Measurements from ENCODE around the gene DOCK9. TPM values are rescaled to one million over a fixed set of nuclear protein-coding genes. Genes with fewer than 3 reads are reported as not detected.

Gene DOCK9
- total RNA-seq, 4 donors from 2014 or later = 31.4 to 46.7 (median 45.6) TPM

DNA sequence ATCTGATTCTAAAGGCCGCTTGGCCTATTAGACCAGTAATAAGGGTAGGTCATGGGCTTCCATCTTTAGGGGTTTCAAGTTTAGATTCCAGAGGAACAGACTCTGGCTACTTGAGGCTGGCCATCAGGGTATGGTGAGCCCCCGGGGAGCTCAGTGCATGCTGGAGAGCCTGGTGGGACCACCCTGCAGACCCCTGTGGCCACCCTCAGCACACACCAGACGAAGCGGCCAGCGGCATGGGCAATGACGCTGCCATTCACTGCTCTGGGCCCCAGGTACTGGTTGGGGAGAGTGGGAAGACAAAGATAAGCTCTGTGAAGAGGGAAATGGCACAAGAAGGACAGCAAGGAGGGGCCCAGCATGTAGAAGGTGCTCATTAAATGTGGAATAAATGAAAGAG lies 126.6 kb downstream of the DOCK9 start:
- no peaks in the 10 kb centered on the region for H3K27me3 ChIP-seq
- peaks cover 0 to 10% of the 10 kb centered on the region in 2 donors for H3K4me1 ChIP-seq
- H3K9me3 ChIP-seq = no peaks in the 10 kb centered on the region
- intact Hi-C loops (cut with DNase I; ENCODE audit: low total_unique reads) = no loop called here
- H3K27ac ChIP-seq = no peak overlapping the region
- in situ Hi-C loops (cut with MboI; ENCODE audit: low sequenced_read_pairs in 4 of 4) = no loop called here
- ATAC-seq = no peak
- TF ChIP-seq, protein P1, sequence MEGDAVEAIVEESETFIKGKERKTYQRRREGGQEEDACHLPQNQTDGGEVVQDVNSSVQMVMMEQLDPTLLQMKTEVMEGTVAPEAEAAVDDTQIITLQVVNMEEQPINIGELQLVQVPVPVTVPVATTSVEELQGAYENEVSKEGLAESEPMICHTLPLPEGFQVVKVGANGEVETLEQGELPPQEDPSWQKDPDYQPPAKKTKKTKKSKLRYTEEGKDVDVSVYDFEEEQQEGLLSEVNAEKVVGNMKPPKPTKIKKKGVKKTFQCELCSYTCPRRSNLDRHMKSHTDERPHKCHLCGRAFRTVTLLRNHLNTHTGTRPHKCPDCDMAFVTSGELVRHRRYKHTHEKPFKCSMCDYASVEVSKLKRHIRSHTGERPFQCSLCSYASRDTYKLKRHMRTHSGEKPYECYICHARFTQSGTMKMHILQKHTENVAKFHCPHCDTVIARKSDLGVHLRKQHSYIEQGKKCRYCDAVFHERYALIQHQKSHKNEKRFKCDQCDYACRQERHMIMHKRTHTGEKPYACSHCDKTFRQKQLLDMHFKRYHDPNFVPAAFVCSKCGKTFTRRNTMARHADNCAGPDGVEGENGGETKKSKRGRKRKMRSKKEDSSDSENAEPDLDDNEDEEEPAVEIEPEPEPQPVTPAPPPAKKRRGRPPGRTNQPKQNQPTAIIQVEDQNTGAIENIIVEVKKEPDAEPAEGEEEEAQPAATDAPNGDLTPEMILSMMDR (IDR thresholded peaks at IDR 0.05 in 4 of 5, conservative IDR thresholded peaks at IDR 0.05 in 1 of 5) = no peak
- no peak for TF ChIP-seq POLR2A (IDR thresholded peaks at IDR 0.05)
- peaks cover 0 to 26% of the 10 kb centered on the region in 2 donors for H3K36me3 ChIP-seq
- no peak for DNase-seq
- H3K4me3 ChIP-seq = no peak overlapping the region

DNA sequence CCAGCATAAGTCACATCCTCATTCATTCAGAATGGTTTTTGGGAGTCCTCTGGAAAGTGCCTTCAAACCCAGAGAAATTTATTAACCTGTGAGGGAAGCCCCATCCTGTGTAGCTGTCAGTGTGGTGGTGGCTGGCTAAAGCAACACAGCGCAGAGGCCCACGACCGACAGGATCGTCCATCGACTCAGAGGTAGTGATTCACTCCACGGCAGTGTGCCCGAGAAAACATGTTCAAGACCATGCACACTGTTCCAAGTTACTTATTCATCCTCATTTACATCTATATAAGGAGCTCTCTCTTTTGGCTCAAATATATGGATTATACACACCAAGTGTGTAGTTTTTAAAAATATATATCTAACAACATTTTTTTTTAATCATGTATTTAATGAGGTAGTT lies 129.1 kb downstream of the DOCK9 start:
- Histone ChIP-seq H3K36me3 (peaks cover 0 to 10% of the 10 kb centered on the region in 2 donors), H3K27ac (no peak overlapping the region), H3K27me3 (no peaks in the 10 kb centered on the region), H3K9me3 (no peaks in the 10 kb centered on the region), H3K4me1 (peaks cover 0 to 6% of the 10 kb centered on the region in 2 donors), H3K4me3 (no peak overlapping the region)
- DNase-seq (no peak), ATAC-seq (no peak)
- intact Hi-C loops (cut with DNase I; ENCODE audit: low total_unique reads) = loop anchor here (10.0 kb wide), 2 partner anchors 404 to 994 kb away; no protein-coding TSS in a partner anchor
- in situ Hi-C loops (cut with MboI; ENCODE audit: low sequenced_read_pairs in 4 of 4) = loop anchor here in 1 of 4 donors (10.0 kb wide), 1 partner anchor 404 kb away; no protein-coding TSS in a partner anchor
- no peak for TF ChIP-seq POLR2A (IDR thresholded peaks at IDR 0.05)
- TF ChIP-seq, protein P1 (IDR thresholded peaks at IDR 0.05 in 4 of 5, conservative IDR thresholded peaks at IDR 0.05 in 1 of 5) = no peak

DNA sequence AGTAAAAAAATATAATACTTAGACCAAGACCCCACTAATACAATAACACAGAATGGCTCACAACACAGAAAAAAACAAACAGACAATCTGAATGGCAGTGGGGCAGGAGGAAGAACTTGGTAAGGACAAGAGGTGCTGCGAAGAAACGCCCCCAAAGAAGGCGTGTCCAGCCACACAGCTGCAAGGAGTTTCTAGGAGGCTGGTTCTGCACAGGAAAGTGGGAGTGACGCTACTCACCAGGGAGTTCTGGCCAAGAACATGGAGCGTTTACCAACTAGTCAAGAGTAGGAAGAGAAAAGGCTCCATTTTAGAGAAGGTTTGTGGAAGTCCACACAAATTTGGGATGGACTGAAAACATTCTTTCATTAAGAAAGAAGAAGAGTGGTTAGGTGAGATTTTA lies 130.1 kb downstream of the DOCK9 start:
- ATAC-seq (no peak), DNase-seq (no peak)
- Histone ChIP-seq H3K27ac (no peak overlapping the region), H3K9me3 (no peaks in the 10 kb centered on the region), H3K36me3 (peaks cover 0 to 6% of the 10 kb centered on the region in 2 donors), H3K4me1 (no peaks in the 10 kb centered on the region), H3K27me3 (no peaks in the 10 kb centered on the region), H3K4me3 (no peak overlapping the region)
- TF ChIP-seq, protein P1 (IDR thresholded peaks at IDR 0.05 in 4 of 5, conservative IDR thresholded peaks at IDR 0.05 in 1 of 5) = no peak
- TF ChIP-seq POLR2A (IDR thresholded peaks at IDR 0.05) = no peak
- intact Hi-C loops (cut with DNase I; ENCODE audit: low total_unique reads) (loop anchor here (10.0 kb wide), 2 partner anchors 403 to 993 kb away; no protein-coding TSS in a partner anchor), in situ Hi-C loops (cut with MboI; ENCODE audit: low sequenced_read_pairs in 4 of 4) (loop anchor here in 1 of 4 donors (10.0 kb wide), 1 partner anchor 403 kb away; no protein-coding TSS in a partner anchor)

DNA sequence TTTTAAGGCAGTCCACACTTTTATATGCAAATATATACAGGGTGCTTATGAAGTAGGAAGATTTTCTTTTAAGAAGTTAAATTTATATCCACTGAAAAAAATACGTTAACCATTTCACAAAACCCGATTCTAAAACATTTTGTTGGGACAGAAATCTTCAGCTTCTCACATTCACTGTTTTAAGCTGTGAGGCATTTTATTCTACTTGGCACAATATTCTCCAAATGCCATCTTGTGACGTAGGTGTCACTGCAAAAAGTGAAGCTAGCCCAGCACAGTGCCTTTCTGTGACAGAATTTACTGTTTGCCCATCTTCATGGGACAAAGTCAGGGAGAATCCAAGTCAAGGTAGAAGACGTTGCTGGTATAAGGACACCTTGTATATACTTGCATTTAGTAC lies 130.9 kb downstream of the DOCK9 start:
- no peak overlapping the region for H3K27ac ChIP-seq
- DNase-seq = no peak
- TF ChIP-seq, protein P1 (IDR thresholded peaks at IDR 0.05 in 4 of 5, conservative IDR thresholded peaks at IDR 0.05 in 1 of 5) = no peak
- no peak for TF ChIP-seq POLR2A (IDR thresholded peaks at IDR 0.05)
- no peaks in the 10 kb centered on the region for H3K27me3 ChIP-seq
- no peak for ATAC-seq
- H3K4me3 ChIP-seq = no peak overlapping the region
- in situ Hi-C loops (cut with MboI; ENCODE audit: low sequenced_read_pairs in 4 of 4) (loop anchor here in 1 of 4 donors (10.0 kb wide), 1 partner anchor 402 kb away; no protein-coding TSS in a partner anchor), intact Hi-C loops (cut with DNase I; ENCODE audit: low total_unique reads) (loop anchor here (10.0 kb wide), 2 partner anchors 402 to 992 kb away; no protein-coding TSS in a partner anchor)
- peaks cover 0 to 6% of the 10 kb centered on the region in 2 donors for H3K36me3 ChIP-seq
- no peaks in the 10 kb centered on the region for H3K4me1 ChIP-seq
- H3K9me3 ChIP-seq = no peaks in the 10 kb centered on the region

All from gastrocnemius medialis (tissue), 4 donors.